Skeletal muscle satellite cell (primary cell): ENCODE data around the gene NCKAP5.

Experiments
- H3K27me3 ChIP-seq: 2 replicates; pipeline ENCODE4 v1.7.0; 2013; ENCODE audit warnings: low read length; ENCODE audit not compliant: control insufficient read depth, insufficient read depth
- H3K36me3 ChIP-seq: 2 replicates; pipeline ENCODE4 v1.7.0; 2013; ENCODE audit warnings: mild to moderate bottlenecking, control low read depth, low read length; ENCODE audit not compliant: insufficient read depth
- H3K4me1 ChIP-seq: 2 replicates; pipeline ENCODE4 v1.7.0; 2013; ENCODE audit warnings: low read length; ENCODE audit not compliant: control insufficient read depth, insufficient read depth
- H3K4me2 ChIP-seq: 2 replicates; pipeline ENCODE4 v1.7.0; 2013; ENCODE audit warnings: mild to moderate bottlenecking, low read length
- H3K4me3 ChIP-seq: 2 replicates; pipeline ENCODE4 v1.7.0; 2013; ENCODE audit warnings: low read length
- H3K9ac ChIP-seq: 2 replicates; pipeline ENCODE4 v1.7.0; 2013; ENCODE audit warnings: mild to moderate bottlenecking, low read depth, low read length, moderate library complexity
- H3K9me3 ChIP-seq: replicated peaks from 2 replicates; pipeline ENCODE4 v1.7.0; 2013; ENCODE audit warnings: mild to moderate bottlenecking, control low read depth, low read length

Gene NCKAP5

DNA sequence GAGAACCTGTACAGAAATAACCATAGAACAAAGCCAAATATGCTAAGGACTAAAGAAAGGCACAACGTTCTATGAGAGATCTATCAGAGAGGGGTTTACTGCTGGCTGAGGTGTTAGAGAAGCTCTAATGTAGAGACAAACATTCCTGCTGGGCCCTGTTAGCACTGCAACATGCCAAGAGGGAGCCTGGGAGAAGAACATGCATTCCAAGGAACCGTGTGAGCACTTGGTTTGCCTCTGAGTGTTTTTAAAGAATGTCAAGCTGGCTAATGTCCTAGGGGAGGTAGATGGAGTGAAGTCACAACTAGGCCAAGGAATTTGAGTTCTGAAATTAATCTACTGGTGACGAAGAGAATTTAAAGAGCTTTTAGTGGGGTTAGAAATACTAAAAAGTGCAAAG, 514.0 kb downstream of the NCKAP5 start:
- no peaks in the 10 kb centered on the region for H3K4me1 ChIP-seq
- no peaks in the 10 kb centered on the region for H3K27me3 ChIP-seq
- no peaks in the 10 kb centered on the region for H3K36me3 ChIP-seq
- no peak overlapping the region for H3K4me3 ChIP-seq
- H3K9me3 ChIP-seq = no peaks in the 10 kb centered on the region
- no peak overlapping the region for H3K4me2 ChIP-seq
- H3K9ac ChIP-seq = no peak overlapping the region

DNA sequence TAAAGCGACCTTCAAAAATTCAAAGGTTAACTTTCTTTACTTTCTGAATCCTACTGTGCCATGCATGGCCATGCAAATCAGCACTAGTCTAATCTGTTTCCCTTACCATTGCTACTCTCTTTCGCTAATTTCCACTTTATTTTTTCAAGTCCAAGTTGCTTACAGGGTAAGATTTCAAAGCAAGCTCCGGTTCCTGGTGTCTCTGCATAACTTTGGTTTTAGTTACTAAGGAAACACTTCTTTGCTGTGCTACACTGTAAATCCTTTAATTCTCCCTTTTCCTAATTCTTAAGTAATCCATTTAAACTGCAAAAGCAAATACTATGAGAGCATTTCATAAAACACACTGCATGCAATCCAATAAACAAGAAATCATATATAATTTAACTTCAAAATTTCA, 514.7 kb downstream of the NCKAP5 start:
- H3K36me3 ChIP-seq = no peaks in the 10 kb centered on the region
- no peaks in the 10 kb centered on the region for H3K9me3 ChIP-seq
- no peak overlapping the region for H3K4me2 ChIP-seq
- no peak overlapping the region for H3K9ac ChIP-seq
- H3K27me3 ChIP-seq = no peaks in the 10 kb centered on the region
- no peaks in the 10 kb centered on the region for H3K4me1 ChIP-seq
- H3K4me3 ChIP-seq = no peak overlapping the region

DNA sequence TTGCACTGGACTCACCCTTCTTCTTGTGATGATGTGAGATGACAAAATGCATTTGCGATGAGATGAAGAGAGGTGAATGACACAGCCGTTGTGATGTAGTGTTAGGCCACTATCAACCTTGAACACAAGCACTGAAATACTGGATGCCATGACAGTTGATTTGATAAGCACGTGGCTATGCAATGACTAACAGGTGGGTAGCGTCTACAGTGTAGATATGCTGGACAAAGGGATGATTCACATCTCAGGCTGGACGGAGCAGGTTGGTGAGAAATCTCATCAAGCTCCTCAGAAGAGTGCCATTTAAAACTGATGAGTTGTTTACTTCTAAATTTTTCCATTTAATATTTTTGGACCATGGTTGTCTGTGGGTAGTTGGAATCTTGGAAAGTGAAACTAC, 522.5 kb downstream of the NCKAP5 start:
- no peak overlapping the region for H3K4me2 ChIP-seq
- H3K4me3 ChIP-seq = no peak overlapping the region
- no peak overlapping the region for H3K9ac ChIP-seq
- H3K36me3 ChIP-seq = no peaks in the 10 kb centered on the region
- no peaks in the 10 kb centered on the region for H3K4me1 ChIP-seq
- H3K9me3 ChIP-seq = no peaks in the 10 kb centered on the region
- H3K27me3 ChIP-seq = no peaks in the 10 kb centered on the region

DNA sequence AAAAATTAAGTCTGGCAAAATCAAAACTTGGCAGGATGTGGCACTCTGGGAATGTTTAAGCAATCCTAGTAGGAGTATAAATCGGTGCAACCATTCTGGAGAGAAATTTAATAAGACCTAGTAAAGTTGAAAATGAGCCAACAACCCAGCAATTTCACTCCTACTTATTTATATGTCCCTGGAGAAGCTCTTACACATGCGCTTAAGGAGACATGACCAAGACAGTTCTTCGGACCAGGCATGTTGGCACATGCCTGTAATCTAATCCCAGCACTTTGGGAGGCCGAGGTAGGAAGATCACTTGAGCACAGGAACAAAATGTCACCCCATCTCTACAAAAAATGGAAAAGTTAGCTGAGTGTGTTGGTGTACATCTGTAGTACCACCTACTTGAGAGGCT, 523.7 kb downstream of the NCKAP5 start:
- no peaks in the 10 kb centered on the region for H3K4me1 ChIP-seq
- no peak overlapping the region for H3K4me2 ChIP-seq
- no peak overlapping the region for H3K4me3 ChIP-seq
- no peak overlapping the region for H3K9ac ChIP-seq
- no peaks in the 10 kb centered on the region for H3K9me3 ChIP-seq
- no peaks in the 10 kb centered on the region for H3K36me3 ChIP-seq
- H3K27me3 ChIP-seq = no peaks in the 10 kb centered on the region

GRCh38 chr2:133040170-133040569, 528.1 kb downstream of the NCKAP5 start:
- H3K9me3 ChIP-seq = no peaks in the 10 kb centered on the region
- H3K27me3 ChIP-seq = no peaks in the 10 kb centered on the region
- no peaks in the 10 kb centered on the region for H3K36me3 ChIP-seq
- H3K4me2 ChIP-seq = no peak overlapping the region
- no peak overlapping the region for H3K4me3 ChIP-seq
- no peak overlapping the region for H3K9ac ChIP-seq
- H3K4me1 ChIP-seq = no peaks in the 10 kb centered on the region

GRCh38 chr2:133039531-133039930, 528.7 kb downstream of the NCKAP5 start:
- Histone ChIP-seq H3K9ac (no peak overlapping the region), H3K4me3 (no peak overlapping the region), H3K4me1 (no peaks in the 10 kb centered on the region), H3K27me3 (no peaks in the 10 kb centered on the region), H3K36me3 (no peaks in the 10 kb centered on the region), H3K9me3 (no peaks in the 10 kb centered on the region), H3K4me2 (no peak overlapping the region)

GRCh38 chr2:133026536-133027177, 541.6 kb downstream of the NCKAP5 start:
- Histone ChIP-seq H3K27me3 (no peaks in the 10 kb centered on the region), H3K4me2 (no peak overlapping the region), H3K36me3 (no peaks in the 10 kb centered on the region), H3K4me1 (no peaks in the 10 kb centered on the region), H3K9ac (no peak overlapping the region), H3K4me3 (no peak overlapping the region), H3K9me3 (no peaks in the 10 kb centered on the region)

DNA sequence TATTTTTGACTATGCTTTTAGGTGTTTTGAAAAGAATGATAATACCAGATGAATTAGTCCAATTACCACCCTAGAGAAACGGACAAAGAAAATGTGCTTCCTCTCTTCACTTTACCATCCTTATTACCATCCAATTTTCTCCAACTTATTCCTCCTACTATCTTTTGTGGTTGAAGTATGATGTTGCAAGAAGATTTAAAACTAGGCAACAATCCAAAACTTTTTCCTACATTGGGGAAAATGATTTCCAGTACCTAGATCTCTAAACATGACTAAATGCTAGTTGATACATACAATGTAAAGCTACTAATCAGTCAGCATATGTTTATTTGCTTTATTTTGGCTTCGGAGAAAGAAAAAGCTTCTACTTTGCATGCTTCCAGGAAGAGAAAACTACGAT, 543.3 kb downstream of the NCKAP5 start:
- Histone ChIP-seq H3K9me3 (no peaks in the 10 kb centered on the region), H3K36me3 (no peaks in the 10 kb centered on the region), H3K4me2 (no peak overlapping the region), H3K27me3 (no peaks in the 10 kb centered on the region), H3K9ac (no peak overlapping the region), H3K4me1 (no peaks in the 10 kb centered on the region), H3K4me3 (no peak overlapping the region)

- H3K9ac ChIP-seq = no peak overlapping the region
- no peaks in the 10 kb centered on the region for H3K9me3 ChIP-seq
- no peaks in the 10 kb centered on the region for H3K4me1 ChIP-seq
- H3K4me3 ChIP-seq = no peak overlapping the region
- no peak overlapping the region for H3K4me2 ChIP-seq
- H3K36me3 ChIP-seq = no peaks in the 10 kb centered on the region
- H3K27me3 ChIP-seq = no peaks in the 10 kb centered on the region
Observed at GRCh38 chr2:133012847-133013734, 555.2 kb downstream of the NCKAP5 start.

DNA sequence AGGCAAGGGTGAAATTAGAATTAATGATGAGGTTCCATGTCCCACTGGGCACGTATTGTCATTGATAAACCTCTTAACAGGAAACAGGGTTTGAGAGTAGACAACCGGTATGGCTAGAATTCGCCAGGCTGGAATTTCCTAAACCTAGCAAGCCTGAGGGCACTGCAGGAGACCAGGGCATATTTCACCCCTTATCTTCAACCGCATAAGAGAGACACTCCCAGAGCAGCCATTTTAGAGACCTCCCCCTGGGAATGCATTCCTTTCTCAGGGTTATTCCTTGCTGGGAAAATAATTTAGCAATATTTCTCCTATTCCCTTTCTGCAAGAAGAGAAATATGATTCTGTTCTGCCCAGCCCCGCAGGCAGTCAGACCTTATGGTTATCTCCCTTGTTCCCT, 563.6 kb downstream of the NCKAP5 start:
- Histone ChIP-seq H3K4me2 (no peak overlapping the region), H3K9me3 (no peaks in the 10 kb centered on the region), H3K9ac (no peak overlapping the region), H3K27me3 (no peaks in the 10 kb centered on the region), H3K4me3 (no peak overlapping the region), H3K4me1 (no peaks in the 10 kb centered on the region), H3K36me3 (no peaks in the 10 kb centered on the region)

GRCh38 chr2:132999421-132999820, 568.8 kb downstream of the NCKAP5 start:
- no peak overlapping the region for H3K9ac ChIP-seq
- no peaks in the 10 kb centered on the region for H3K27me3 ChIP-seq
- no peaks in the 10 kb centered on the region for H3K36me3 ChIP-seq
- no peaks in the 10 kb centered on the region for H3K4me1 ChIP-seq
- H3K9me3 ChIP-seq = no peaks in the 10 kb centered on the region
- no peak overlapping the region for H3K4me3 ChIP-seq
- no peak overlapping the region for H3K4me2 ChIP-seq

- H3K36me3 ChIP-seq = no peaks in the 10 kb centered on the region
- no peaks in the 10 kb centered on the region for H3K9me3 ChIP-seq
- no peaks in the 10 kb centered on the region for H3K4me1 ChIP-seq
- H3K4me2 ChIP-seq = no peak overlapping the region
- no peaks in the 10 kb centered on the region for H3K27me3 ChIP-seq
- H3K4me3 ChIP-seq = no peak overlapping the region
- H3K9ac ChIP-seq = no peak overlapping the region
Observed at GRCh38 chr2:132998221-132998620, 570.0 kb downstream of the NCKAP5 start.
